Measurements from ENCODE around the gene EFCAB5. TPM values are rescaled to one million over a fixed set of nuclear protein-coding genes. Genes with fewer than 3 reads are reported as not detected.

EFCAB5 gene
- polyA plus RNA-seq, 1 donor (not counting 4 experiments of a cell fraction or from before 2014, with no cell fraction given), result 0.17 TPM

DNA sequence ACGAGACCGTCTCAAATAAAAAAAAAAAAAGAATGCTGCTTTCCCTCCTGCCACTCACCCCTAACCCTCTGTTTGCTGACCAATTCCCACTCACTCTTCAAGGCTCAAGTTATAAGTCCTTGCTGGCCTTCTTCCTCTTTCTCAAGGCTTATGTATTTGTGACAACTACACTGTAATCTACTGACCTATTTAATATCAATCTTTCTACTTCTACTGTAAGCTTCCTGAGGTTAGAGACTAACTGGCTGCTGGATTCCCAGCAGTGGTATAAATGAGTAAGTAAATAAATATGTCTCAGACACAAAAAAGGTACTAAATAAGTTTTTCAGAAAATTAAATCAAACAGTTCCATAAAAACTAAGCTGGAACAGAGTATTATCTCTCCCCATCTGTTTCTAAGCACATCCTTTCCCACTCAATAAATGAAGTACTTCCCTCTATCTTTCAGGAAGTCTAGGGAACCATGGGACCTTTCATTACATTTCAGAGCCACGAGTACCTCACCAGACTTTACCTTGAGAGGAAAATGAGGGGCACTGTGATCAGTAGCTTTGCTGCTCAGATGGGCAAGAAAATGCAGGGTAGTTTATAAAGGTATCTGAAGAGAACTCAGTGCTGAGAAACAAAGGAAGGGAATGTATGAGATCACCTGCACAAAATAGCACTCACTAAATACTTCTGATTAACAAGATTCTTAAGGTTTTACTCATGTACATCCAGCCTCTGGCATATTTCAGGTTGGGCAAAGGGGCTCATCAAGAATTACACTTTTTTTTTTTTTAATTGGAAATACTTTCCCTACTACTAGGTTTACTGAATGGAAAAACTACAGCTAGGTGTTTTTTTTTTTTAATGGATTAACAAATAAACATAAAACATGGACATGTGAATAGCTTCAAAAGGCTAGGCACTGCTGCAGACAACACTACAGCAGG, 22.2 kb upstream of the EFCAB5 start:
- Histone ChIP-seq H3K4me1 (ENCODE audit: control insufficient read depth, extremely low read depth, insufficient read depth, low read length) (peaks cover 20% of the 10 kb centered on the region), H3K9me1 (ENCODE audit: control insufficient read depth, extremely low read depth, insufficient read depth, low read length) (peaks cover 4% of the 10 kb centered on the region), H3K79me2 (ENCODE audit: control insufficient read depth, insufficient read depth, low read length) (peaks cover 73% of the 10 kb centered on the region), H3K27ac (ENCODE audit: control insufficient read depth, insufficient read depth, low read length) (peak overlapping the region; percentile 82), H3K4me3 (ENCODE audit: control insufficient read depth in 2 of 3, extremely low read depth in 1 of 3, insufficient read depth in 2 of 3, low read depth in 1 of 3, low read length in 3 of 3) (peak overlapping the region in 2 of 3 experiments; percentile 48 to 56), H2AFZ (ENCODE audit: control insufficient read depth, low read length) (peak overlapping the region; percentile 74), H3K36me3 (ENCODE audit: control insufficient read depth in 2 of 2, extremely low read depth in 1 of 2, insufficient read depth in 2 of 2, low read length in 2 of 2) (peaks cover 0 to 4% of the 10 kb centered on the region in 2 experiments), H4K20me1 (ENCODE audit: control insufficient read depth, extremely low read depth, insufficient read depth, low read length) (no peaks in the 10 kb centered on the region), H3K9ac (ENCODE audit: control insufficient read depth, extremely low read depth, insufficient read depth, low read length) (peak overlapping the region; percentile 62), H3K9me3 (ENCODE audit: control insufficient read depth, low read depth, low read length) (no peaks in the 10 kb centered on the region), H3K4me2 (ENCODE audit: control insufficient read depth, extremely low read depth, insufficient read depth, low read depth, low read length) (peak overlapping the region; percentile 91), H3K27me3 (ENCODE audit: control insufficient read depth, extremely low read depth, insufficient read depth, low read length) (no peaks in the 10 kb centered on the region)
- dilution Hi-C loops (cut with MboI; ENCODE audit: extremely low pct_ligation_motif_present, low sequenced_read_pairs), result loop anchor here (10.0 kb wide), 1 partner anchor 294 kb away; the partner anchor contains the start of gene CORO6
- peak; percentile 73 for FAIRE-seq
- TF ChIP-seq, protein P1, sequence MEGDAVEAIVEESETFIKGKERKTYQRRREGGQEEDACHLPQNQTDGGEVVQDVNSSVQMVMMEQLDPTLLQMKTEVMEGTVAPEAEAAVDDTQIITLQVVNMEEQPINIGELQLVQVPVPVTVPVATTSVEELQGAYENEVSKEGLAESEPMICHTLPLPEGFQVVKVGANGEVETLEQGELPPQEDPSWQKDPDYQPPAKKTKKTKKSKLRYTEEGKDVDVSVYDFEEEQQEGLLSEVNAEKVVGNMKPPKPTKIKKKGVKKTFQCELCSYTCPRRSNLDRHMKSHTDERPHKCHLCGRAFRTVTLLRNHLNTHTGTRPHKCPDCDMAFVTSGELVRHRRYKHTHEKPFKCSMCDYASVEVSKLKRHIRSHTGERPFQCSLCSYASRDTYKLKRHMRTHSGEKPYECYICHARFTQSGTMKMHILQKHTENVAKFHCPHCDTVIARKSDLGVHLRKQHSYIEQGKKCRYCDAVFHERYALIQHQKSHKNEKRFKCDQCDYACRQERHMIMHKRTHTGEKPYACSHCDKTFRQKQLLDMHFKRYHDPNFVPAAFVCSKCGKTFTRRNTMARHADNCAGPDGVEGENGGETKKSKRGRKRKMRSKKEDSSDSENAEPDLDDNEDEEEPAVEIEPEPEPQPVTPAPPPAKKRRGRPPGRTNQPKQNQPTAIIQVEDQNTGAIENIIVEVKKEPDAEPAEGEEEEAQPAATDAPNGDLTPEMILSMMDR (optimal IDR thresholded peaks at IDR 0.05 in 1 of 3, IDR thresholded peaks at IDR 0.05 in 1 of 3, conservative IDR thresholded peaks at IDR 0.05 in 1 of 3; ENCODE audit: extremely low read depth in 1 of 3, insufficient read depth in 2 of 3, low read length in 3 of 3), result no peak
- TF ChIP-seq EZH2 (IDR thresholded peaks at IDR 0.05; ENCODE audit: low read length), result no peak
- peak; percentile 55 for DNase-seq (ENCODE audit: low read depth, low spot score)

DNA sequence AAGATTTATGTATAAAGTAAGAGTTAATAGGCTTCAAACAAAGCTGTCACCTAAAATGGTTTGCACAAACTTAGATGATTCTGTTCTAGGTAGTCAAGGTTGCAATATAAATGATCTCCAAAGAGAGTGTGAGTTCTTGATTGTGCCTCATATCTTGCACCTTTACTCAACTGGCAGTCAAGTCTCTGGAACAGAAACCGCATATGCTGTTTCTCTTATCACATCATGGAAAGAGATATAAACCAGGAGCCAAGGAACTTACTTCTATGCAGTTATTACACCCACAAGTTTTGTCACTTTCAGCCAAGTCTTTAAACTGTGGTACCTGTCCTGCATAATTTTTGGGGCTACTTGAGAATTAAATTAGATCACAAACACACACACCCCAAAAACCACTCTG, 16.6 kb upstream of the EFCAB5 start:
- H3K27ac ChIP-seq (ENCODE audit: control insufficient read depth, insufficient read depth, low read length), result no peak overlapping the region
- peaks cover 15% of the 10 kb centered on the region for H3K4me1 ChIP-seq (ENCODE audit: control insufficient read depth, extremely low read depth, insufficient read depth, low read length)
- H3K27me3 ChIP-seq (ENCODE audit: control insufficient read depth, extremely low read depth, insufficient read depth, low read length), result no peaks in the 10 kb centered on the region
- H3K9me3 ChIP-seq (ENCODE audit: control insufficient read depth, low read depth, low read length), result no peaks in the 10 kb centered on the region
- no peak overlapping the region for H3K4me3 ChIP-seq (ENCODE audit: control insufficient read depth in 2 of 3, extremely low read depth in 1 of 3, insufficient read depth in 2 of 3, low read depth in 1 of 3, low read length in 3 of 3)
- no peak for TF ChIP-seq EZH2 (IDR thresholded peaks at IDR 0.05; ENCODE audit: low read length)
- FAIRE-seq, result no peak
- H4K20me1 ChIP-seq (ENCODE audit: control insufficient read depth, extremely low read depth, insufficient read depth, low read length), result no peaks in the 10 kb centered on the region
- H3K4me2 ChIP-seq (ENCODE audit: control insufficient read depth, extremely low read depth, insufficient read depth, low read depth, low read length), result no peak overlapping the region
- peaks cover 96% of the 10 kb centered on the region for H3K79me2 ChIP-seq (ENCODE audit: control insufficient read depth, insufficient read depth, low read length)
- peaks cover 0 to 4% of the 10 kb centered on the region in 2 experiments for H3K36me3 ChIP-seq (ENCODE audit: control insufficient read depth in 2 of 2, extremely low read depth in 1 of 2, insufficient read depth in 2 of 2, low read length in 2 of 2)
- no peak overlapping the region for H3K9ac ChIP-seq (ENCODE audit: control insufficient read depth, extremely low read depth, insufficient read depth, low read length)
- no peak for DNase-seq (ENCODE audit: low read depth, low spot score)
- H2AFZ ChIP-seq (ENCODE audit: control insufficient read depth, low read length), result no peak overlapping the region
- H3K9me1 ChIP-seq (ENCODE audit: control insufficient read depth, extremely low read depth, insufficient read depth, low read length), result peaks cover 4% of the 10 kb centered on the region
- dilution Hi-C loops (cut with MboI; ENCODE audit: extremely low pct_ligation_motif_present, low sequenced_read_pairs), result no loop called here

Data from keratinocyte (primary cell).